Glomerular endothelial cell (primary cell): ENCODE results near the gene ELAVL4. TPM values are rescaled to one million over a fixed set of nuclear protein-coding genes. Genes with fewer than 3 reads are reported as not detected.

Experiments used
- DNase-seq: peaks from one replicate; pipeline ENCODE4 v3.0.0-alpha.2; 2011; ENCODE audit warnings: low read depth, low spot score; ENCODE audit errors: extremely low read depth
- total RNA-seq: library from RNA; depleted of rRNA; stranded (reverse); fragments of >200 nt; gene quantifications from 2 replicates; pipeline ENCODE4 v1.2.3, GENCODE V29; 2015

ELAVL4 gene
- not detected in 2 replicates for total RNA-seq

DNA sequence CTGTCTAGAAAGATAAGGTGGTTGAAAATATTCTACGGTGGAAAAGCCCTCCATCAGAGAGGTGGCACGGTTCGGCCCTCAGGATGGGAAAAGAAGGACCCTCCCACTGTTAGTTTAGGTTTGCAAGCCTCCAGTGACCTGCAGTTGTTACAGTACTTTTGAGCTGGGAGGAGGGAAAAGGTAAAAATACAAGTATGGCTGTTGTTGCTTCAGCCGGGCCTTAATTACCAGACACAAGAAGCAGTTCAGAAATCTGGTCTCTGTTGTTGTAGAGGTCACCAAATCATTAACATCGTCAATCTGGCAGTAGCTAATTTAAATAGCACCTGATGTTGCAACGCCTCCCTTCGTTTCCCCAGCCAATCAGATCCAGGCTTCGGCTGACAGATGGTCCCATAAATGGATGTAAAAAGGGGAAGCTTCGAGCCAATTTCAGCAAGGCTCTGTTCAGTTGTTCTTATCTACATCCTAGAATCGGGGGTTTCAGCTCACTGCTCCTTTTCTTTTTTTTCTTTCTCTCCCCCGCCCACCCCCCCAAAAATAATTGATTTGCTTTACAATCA, at the start of gene ELAVL4:
ELAVL4 (plus strand) TSS at position 424 of the 563 bp plus-strand sequence. CDS start 270 bp downstream, outside the sequence.
- no peak for DNase-seq

DNA sequence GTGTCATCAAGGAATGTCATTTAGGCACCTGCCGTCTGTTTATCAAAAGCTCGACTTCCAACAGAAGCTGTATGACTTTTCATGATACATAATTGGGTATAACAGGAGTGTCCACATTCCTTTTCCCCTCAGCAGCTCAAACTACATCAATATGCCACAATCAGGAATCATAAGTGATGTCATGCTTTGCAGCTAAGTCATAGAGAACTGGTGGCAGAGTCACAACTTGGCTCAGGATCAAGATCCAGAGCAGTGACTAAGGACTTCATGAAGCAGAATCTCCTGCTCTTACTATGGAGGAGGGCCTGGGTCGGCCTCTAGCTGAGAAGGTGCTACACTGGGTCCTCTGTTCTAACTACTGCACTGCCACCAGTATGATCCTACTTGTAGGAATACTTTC, 48.4 kb upstream of the ELAVL4 start:
- no peak for DNase-seq

GRCh38 chr1:50066806-50067205, 41.9 kb upstream of the ELAVL4 start:
- no peak for DNase-seq

DNA sequence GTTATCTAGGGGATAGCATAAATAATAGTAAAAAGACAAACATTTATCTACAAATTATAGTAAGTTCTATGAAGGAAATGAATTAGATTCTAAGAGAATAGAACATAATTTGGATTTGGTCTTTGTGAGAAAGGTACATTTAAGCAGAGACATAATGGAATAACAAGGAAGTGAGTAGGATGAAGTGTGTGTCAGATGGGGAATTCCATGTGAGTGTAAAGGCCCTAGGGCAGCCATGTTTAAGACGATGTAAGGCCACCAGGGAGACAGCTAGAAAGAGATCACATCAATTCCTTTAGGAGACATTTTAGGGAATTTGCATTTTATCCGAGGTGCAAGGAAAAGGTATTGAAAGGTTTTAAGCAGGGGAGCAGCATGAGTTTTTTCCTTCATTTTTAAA, 33.8 kb upstream of the ELAVL4 start:
- DNase-seq, result no peak

DNA sequence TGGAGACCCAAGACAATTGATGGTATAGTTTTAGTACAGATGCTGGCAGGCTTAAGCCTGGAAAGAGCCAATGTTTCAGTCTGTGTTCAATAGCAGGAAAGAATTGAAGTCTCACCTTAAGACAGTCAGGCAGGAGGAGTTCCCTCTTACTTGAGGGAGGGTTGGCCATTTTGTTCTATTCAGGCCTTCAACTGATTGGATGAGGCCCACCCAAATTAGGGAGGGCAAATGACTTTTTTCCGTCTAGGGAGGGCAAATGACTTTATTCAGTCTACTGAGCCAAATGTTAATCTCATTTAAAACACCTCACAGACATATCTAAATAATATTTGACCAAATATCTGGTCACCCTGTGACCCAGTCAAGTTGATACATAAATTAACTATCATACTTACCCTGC, 31.4 kb upstream of the ELAVL4 start:
- no peak for DNase-seq

DNA sequence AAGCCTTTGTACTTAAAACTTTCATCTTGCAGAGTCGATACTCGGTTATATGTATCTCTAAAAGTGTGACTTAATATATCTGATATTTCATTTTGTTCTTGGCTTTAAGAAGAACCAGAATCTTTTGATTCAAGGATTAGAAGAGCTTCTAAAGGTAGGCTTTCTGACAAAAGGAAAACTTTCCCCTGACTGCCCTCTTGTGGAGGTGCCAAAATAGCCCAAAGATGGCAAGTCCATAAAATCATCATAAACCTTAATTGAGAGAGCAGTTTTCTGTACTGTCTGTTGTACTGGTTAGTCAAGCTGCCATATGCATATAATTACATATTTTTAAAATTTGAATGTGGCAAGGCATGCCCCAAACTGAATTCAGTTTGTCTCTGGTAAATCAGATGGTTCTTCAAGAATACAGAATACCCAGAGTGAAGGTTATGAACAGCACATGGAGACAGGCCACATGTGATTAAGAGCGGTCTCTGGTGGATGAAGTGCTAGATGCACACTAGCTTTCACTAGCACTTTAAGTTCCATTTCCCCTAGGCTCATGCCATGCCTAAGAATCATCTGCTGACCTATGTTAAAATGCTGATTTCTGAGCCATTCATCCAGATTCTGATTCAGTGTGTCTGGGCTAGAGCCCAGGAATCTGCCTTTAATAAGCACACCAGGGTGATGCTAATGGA, 27.7 kb upstream of the ELAVL4 start:
- DNase-seq, result no peak

DNA sequence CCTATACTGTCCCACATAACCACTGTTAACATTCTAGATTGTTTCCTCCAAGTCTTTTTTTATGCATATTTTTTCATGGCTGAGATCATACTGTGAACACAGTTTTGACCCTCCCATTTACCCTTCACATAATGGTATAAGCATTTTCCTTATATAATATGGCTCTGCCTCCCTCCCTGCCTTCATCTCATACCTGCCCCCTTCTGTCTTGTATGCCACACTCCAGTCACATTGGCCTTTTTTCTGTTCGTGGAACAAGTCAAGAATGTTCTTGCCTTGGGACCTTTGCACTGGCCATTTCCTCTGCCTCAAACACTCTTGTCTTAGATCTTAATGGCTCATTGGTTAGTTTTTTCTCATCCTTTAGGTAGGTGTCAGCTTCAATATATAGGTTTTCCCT, 24.3 kb upstream of the ELAVL4 start:
- DNase-seq, result no peak

DNA sequence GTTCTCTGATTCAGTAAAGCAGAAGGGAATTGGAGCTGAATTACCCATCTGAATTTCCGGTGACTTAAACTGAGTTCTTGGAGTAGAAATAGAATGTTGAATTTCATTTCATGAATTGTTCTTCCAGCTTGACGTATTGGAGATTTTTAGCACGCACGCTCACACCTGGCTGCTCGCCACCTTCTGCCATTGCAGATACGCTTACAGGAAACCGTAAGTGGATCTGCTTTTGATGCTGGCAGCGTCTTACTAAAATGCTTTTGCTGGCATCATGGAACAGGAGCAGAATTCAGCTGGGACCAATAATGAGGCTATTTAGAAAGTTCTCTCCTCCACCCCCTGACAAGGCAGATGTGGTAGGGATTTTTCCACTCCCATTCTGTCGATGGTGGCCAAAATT, 17.7 kb upstream of the ELAVL4 start:
- DNase-seq, result no peak

- no peak for DNase-seq
These were observed 13.0 kb upstream of the ELAVL4 start for GRCh38 chr1:50095716-50096115.

DNA sequence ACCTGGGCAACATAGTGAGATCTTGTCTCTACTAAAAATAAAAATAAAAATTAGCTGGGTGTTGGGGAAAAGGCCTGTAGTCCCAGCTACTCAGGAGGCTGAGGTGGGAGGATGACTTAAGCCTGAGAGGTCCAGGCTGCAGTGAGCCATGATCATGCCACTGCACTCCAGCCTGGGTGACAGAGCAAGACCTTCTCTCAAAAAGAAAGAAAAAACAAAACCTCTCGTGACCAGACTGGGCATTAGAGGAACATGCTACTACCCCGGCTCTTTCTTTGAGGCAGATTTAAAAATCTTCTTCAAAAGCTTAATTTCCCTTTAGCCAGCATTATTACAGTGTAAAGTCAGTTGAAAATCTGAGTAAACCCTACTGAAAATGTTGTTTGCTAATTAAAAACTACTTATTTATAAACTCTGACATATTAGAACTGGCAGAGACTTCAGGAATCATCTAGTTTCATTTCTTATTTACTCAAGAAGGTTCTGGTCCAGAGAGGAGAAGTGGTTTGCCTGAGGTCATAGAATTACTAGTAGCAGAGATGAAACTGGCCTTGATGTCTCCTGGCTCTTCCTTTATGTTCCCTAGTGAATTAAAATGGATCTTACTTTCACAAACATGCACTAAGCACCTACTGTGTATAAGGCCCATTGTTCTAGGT, 11.6 kb upstream of the ELAVL4 start:
- no peak for DNase-seq

GRCh38 chr1:50097791-50098190, 10.9 kb upstream of the ELAVL4 start:
- DNase-seq, result no peak

- DNase-seq, result no peak
These were observed 10.1 kb upstream of the ELAVL4 start for GRCh38 chr1:50098591-50099021.

GRCh38 chr1:50099654-50100053, 9.1 kb upstream of the ELAVL4 start:
- DNase-seq, result no peak

DNA sequence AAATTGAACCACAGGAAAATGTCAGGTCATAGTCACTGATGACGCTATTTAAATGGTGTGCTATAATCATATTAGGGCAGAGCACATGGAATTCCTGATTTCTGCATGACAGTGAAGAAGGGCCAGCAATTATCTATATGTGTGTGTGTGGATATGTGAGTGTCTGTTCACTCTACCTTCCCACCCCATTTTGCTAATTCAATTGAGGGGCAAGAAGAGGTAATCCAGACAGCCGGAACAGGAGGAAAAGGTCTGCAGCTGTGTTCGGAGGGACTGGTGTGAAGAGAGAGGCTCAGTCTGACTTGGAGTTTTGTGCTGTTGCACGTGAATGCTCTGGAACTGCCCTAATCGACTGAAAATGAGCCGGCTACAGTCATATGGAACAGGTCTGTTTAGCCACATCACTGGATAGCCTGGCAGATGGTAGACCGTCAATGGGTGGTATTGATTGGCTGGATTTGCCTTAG, 5.1 kb upstream of the ELAVL4 start:
- DNase-seq, result no peak

DNA sequence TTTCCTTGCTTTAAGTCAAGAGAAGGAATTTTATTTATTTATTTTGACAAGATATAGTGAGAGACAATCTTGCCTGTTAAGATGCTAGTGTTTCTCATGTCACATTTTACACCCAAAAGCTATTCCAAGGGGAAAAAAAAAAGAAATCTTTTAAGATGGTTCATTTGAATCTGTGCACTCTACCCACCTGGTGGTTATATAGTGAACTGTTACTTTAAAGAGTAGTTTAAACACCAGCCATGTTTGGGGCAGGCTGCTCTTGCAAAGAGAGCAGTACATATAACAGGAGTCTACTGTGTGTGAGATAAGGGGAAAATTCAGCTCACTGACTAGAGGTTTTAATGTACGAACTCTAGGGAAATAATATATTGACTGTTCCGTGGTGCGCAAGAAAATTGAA, 3.3 kb upstream of the ELAVL4 start:
- DNase-seq, result no peak

DNA sequence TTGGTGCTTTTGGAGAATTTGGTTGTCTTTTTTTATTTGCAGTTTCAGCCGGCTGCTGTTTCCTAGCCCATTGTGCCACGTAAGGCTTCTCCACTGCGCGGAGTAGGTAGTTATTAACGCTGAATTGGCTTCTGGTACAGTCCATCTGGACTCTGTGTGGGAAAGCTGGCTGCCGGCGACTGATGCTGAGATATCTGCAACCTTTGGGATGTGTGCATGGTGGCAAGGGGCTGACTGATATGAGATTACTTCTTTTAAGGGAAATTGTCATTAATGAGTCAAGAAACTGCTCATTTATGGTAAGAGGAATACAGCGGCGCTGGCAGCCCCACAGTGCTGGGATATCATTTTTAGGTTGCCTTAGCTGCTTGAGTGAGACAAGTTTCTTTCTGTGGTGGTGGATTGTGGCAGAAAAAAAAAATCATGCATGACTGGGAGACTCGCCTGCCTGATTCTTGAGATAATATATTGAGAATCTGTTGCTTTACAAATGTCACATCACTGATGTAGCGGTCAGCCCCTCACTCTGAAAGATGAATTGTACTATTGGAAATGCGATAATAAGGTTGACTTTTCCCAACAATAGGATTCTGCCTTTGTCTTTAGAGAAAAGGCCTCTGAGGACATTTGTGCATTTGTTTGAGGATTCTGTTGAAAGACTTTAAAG, 2.5 kb upstream of the ELAVL4 start:
- no peak for DNase-seq

DNA sequence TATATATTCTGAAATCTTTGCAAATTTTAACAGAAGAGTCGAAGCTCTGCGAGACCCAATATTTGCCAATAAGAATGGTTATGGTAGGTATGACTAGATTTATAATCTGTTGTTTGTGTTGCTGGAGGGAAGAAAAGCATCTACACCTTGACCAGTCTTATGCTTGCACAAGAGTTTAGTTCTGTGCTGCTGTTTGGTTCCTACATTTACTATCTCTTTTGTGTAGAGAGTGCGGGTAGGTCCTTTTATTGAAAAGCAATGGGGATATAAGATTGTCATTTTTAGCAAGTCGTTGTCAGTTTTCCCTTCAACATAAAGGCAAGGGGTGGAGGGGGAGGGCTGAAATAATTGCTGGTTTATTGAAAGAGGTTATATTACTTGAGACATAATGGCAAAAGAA, 396 bp downstream of the ELAVL4 start:
- DNase-seq, result no peak

DNA sequence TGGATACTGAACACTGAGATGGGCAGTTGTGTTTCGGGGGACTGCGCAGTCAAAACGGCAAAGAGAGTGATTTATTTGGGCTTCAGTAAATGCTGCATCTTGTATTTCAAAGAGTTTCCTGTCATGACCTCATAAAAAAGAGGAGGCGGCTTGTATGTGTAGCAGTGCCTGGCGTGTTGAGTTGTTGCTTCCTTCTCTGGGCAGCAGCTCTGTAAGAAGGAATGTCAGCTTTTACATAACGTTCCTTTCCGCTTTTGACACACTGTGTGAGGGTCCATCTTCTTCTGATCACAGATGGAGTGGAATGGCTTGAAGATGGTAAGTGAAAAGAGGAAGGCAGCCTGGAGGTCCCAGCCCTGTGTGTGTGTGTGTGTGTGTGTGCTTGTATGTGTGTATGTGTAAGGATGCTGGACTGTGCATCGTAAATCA, 941 bp downstream of the ELAVL4 start:
- no peak for DNase-seq

GRCh38 chr1:50110151-50110550, 1.4 kb downstream of the ELAVL4 start:
- no peak for DNase-seq

DNA sequence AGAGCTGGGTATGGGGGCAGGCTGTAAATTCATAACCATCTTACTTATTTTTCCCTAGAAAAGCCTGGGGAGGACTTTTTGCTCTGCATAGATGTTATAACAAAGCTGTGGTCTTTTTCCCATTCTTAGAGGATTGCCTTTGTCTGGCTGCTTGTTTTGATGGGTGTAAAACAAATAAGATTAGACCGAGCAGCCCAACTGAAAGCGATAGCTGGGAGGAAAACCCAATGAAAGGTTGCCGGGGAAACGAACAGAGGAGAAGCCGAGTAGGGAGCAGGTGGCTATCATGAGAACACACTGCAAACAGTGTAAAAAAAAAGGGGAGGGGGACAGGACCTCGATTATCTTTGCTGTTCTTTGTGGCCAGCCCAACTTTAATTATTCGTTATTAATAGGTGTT, 1.9 kb downstream of the ELAVL4 start:
- DNase-seq, result no peak

- no peak for DNase-seq
These were observed 2.8 kb downstream of the ELAVL4 start for GRCh38 chr1:50111503-50111902.

GRCh38 chr1:50112193-50112592, 3.5 kb downstream of the ELAVL4 start:
- no peak for DNase-seq
